Measurements from ENCODE around the gene RNF208. TPM values are rescaled to one million over a fixed set of nuclear protein-coding genes. Genes with fewer than 3 reads are reported as not detected.
"Not testable (repeated sequence)": the region's sequence is repeated elsewhere in the genome, so short reads cannot be mapped to it uniquely, and the experiment has no call there.

RNF208 gene
- total RNA-seq, 4 donors from 2014 or later = 3.7 to 10.2 (median 5.5) TPM

DNA sequence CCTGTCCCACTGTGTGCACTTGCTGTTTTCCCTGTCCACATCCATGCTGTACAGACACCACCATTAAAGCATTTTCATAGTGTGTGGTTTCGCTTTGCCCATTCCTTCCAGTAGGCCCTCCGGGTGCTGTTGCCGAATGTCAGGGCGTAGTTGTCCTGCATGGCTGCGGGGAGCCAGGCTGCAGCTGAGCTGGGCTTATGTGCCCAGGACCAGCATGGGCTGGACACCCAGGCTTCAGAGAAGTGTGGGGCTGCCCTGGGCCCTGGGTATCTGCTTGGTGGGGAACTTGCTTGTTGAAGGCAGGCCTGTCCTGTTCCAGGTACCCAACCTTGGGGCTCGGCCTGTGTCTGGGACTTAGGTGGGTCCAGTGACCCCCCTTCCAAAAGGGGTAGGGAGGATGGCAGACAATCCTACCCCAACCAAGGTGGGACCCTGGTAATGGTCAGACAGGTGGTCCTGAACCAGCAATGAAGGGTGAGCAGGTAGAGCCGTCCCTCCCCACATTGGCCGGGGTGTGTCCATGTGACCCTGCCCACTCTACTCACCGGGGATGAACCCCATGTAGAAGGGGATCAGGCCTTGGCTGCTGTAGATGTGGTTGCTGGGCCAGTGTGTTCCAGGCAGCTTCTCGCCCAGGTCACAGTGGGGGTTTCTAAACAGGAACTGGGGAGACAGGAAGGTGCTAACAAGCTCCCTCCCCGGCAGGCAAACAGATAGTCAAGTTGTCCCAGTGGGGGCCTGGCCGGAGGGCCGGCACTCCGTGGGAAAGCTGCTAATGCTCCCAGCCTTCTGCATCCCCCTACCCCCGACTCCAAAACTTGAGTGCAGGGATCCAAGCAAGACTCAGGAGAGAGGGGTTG is 21.8 kb upstream of the RNF208 start:
- DNase-seq (ENCODE audit: low spot score in 2 of 2) = no peak
- WGBS, 2 donors = 47 to 75% methylated on average over 13 to 14 of the region's 15 CpGs
- intact Hi-C loops (cut with DNase I; ENCODE audit: low total_unique reads) = no loop called here

DNA sequence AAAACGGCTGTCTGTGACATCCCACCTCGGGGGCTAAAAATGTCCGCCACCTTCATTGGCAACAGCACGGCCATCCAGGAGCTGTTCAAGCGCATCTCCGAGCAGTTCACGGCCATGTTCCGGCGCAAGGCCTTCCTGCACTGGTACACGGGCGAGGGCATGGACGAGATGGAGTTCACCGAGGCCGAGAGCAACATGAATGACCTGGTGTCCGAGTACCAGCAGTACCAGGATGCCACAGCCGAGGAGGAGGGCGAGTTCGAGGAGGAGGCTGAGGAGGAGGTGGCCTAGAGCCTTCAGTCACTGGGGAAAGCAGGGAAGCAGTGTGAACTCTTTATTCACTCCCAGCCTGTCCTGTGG is 21.2 kb upstream of the RNF208 start:
- 75 to 84% methylated on average over 18 of the region's 18 CpGs for WGBS, 2 donors
- intact Hi-C loops (cut with DNase I; ENCODE audit: low total_unique reads); H3K4me3 ChIP-seq (ENCODE audit: low read depth, poor library complexity, severe bottlenecking); DNase-seq (ENCODE audit: low spot score in 2 of 2): not testable (repeated sequence)

More for the DNA sequence above, 21.8 kb upstream of the RNF208 start:
- TF ChIP-seq, protein P1, sequence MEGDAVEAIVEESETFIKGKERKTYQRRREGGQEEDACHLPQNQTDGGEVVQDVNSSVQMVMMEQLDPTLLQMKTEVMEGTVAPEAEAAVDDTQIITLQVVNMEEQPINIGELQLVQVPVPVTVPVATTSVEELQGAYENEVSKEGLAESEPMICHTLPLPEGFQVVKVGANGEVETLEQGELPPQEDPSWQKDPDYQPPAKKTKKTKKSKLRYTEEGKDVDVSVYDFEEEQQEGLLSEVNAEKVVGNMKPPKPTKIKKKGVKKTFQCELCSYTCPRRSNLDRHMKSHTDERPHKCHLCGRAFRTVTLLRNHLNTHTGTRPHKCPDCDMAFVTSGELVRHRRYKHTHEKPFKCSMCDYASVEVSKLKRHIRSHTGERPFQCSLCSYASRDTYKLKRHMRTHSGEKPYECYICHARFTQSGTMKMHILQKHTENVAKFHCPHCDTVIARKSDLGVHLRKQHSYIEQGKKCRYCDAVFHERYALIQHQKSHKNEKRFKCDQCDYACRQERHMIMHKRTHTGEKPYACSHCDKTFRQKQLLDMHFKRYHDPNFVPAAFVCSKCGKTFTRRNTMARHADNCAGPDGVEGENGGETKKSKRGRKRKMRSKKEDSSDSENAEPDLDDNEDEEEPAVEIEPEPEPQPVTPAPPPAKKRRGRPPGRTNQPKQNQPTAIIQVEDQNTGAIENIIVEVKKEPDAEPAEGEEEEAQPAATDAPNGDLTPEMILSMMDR (IDR thresholded peaks at IDR 0.05) = no peak
- no peak for TF ChIP-seq POLR2A (IDR thresholded peaks at IDR 0.05)
- H3K4me3 ChIP-seq (ENCODE audit: low read depth, poor library complexity, severe bottlenecking) = no peak overlapping the region

DNA sequence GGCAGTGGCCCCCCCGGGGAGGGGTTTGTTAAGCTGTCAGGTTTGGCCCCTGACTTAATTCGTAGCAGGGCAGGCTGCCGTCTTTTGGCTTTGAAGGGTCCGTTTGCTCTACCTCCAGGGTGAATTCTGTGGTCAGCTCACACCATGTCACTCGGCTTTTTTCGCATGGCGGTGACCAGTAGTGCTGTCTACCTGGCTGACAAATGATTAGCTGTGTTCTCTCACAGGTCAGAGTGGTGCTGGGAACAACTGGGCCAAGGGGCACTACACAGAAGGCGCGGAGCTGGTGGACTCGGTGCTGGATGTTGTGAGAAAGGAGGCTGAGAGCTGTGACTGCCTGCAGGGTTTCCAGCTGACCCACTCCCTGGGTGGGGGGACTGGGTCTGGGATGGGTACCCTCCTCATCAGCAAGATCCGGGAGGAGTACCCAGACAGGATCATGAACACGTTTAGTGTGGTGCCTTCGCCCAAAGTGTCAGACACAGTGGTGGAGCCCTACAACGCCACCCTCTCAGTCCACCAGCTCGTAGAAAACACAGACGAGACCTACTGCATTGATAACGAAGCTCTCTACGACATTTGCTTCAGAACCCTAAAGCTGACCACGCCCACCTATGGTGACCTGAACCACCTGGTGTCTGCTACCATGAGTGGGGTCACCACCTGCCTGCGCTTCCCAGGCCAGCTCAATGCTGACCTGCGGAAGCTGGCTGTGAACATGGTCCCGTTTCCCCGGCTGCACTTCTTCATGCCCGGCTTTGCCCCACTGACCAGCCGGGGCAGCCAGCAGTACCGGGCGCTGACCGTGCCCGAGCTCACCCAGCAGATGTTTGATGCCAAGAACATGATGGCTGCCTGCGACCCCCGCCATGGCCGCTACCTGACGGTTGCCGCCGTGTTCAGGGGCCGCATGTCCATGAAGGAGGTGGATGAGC is 20.5 kb upstream of the RNF208 start:
- DNase-seq (ENCODE audit: low spot score in 2 of 2) = no peak
- peak overlapping the region; percentile 73 for H3K4me3 ChIP-seq (ENCODE audit: low read depth, poor library complexity, severe bottlenecking)
- WGBS, 2 donors = 64 to 78% methylated on average over 32 to 36 of the region's 36 CpGs
- intact Hi-C loops (cut with DNase I; ENCODE audit: low total_unique reads) = no loop called here
- TF ChIP-seq, protein P1 (IDR thresholded peaks at IDR 0.05) = no peak
- TF ChIP-seq POLR2A (IDR thresholded peaks at IDR 0.05) = no peak

DNA sequence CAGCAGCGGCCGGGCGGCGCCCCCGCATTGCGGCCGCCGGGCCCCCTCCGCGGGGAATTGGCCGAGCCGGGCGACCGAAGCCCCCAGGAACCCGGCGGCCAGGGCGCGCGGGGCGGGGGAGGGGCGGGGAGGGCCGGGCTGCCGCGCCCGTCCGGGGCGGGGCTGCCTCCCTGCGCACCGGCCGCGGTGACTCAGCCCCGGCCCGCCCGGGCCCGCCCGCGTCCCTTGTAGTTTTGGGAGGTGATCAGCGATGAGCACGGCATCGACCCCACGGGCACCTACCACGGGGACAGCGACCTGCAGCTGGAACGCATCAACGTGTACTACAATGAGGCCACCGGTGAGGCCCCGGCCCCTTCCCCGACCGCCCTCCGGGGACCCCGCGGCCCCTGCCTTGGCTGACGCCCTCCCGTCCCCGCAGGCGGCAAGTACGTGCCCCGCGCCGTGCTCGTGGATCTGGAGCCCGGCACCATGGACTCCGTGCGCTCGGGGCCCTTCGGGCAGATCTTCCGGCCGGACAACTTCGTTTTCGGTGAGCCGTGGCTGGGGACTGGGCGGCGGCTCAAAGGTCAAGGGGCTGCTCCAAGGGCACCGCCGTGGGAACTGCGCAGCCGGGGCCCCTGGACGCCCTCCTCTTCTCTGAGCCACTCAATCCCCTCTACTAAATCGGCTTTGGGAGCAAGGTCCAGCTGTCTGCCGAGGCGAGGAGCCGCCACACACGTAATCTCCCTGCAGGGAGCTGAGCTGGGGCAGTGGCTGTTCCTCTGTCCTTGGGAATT is 19.6 kb upstream of the RNF208 start:
- TF ChIP-seq POLR2A (IDR thresholded peaks at IDR 0.05) = no peak
- TF ChIP-seq, protein P1 (IDR thresholded peaks at IDR 0.05) = no peak
- 0 to 4% methylated on average over 12 to 58 of the region's 83 CpGs for WGBS, 2 donors
- intact Hi-C loops (cut with DNase I; ENCODE audit: low total_unique reads) = no loop called here
- DNase-seq (ENCODE audit: low spot score in 2 of 2) = peak; percentile 57 to 95
- H3K4me3 ChIP-seq (ENCODE audit: low read depth, poor library complexity, severe bottlenecking) = peak overlapping the region; percentile 73

DNA sequence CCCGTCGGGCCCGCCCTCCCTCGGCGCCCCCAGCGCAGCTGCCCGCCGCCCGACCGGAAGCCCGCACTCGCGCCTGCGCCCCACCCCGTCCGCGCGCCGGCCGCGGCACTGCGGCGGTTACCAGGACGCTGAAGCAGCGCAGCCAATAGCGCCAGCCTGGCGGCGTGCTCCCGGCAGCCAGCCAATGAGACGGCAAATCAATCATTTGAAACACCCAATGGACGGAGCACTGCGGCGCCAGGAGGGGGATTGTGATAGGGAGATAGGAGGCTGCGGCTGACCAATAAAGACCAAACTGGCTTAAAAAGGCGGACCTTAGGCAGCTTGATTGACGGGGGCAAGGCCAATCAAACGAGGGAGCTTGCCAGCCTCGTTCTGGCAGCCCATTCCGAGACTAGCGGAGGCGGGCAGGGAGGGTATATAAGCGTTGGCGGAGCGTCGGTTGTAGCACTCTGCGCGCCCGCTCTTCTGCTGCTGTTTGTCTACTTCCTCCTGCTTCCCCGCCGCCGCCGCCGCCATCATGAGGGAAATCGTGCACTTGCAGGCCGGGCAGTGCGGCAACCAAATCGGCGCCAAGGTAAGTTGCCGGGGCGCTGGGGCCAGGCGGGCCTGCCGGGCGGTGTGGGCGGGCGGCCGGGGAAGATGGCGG is 18.9 kb upstream of the RNF208 start, which contains the start of gene TUBB4B:
Gene TUBB4B, plus strand, starts transcription at position 447 of the 649 bp plus-strand sequence. Its CDS starts 74 bp downstream, at position 521.
- peak in 1 of 2 donors; percentile 99 for TF ChIP-seq POLR2A (IDR thresholded peaks at IDR 0.05)
- TF ChIP-seq, protein P1 (IDR thresholded peaks at IDR 0.05) = no peak
- 0% methylated on average over 38 to 42 of the region's 67 CpGs for WGBS, 2 donors
- DNase-seq (ENCODE audit: low spot score in 2 of 2) = peak; percentile 99 to 100
- intact Hi-C loops (cut with DNase I; ENCODE audit: low total_unique reads) = no loop called here
- peak within 1 kb of the TSS; percentile 73 for H3K4me3 ChIP-seq (ENCODE audit: low read depth, poor library complexity, severe bottlenecking)
